Keratinocyte (primary cell): ENCODE data around the gene HAAO. TPM values are rescaled to one million over a fixed set of nuclear protein-coding genes. Genes with fewer than 3 reads are reported as not detected.

ENCODE experiments used
- DNase-seq: peaks from one replicate; pipeline ENCODE4 v3.0.0-alpha.2; 2011; ENCODE audit warnings: low read depth, missing footprints, low spot score
- FAIRE-seq: peaks from 2 replicates; lab custom pipeline; 2011; peaks lifted over from hg19 to GRCh38; lab: Jason Lieb, UNC
- H2AFZ ChIP-seq: 2 replicates; pipeline ENCODE4 v1.6.0; 2012; ENCODE audit warnings: low read length, control low read depth, inconsistent platforms; ENCODE audit not compliant: control insufficient read depth
- H3K27ac ChIP-seq: 2 replicates; pipeline ENCODE4 v1.5.1; 2011; ENCODE audit warnings: low read length; ENCODE audit not compliant: control insufficient read depth, insufficient read depth
- H3K27me3 ChIP-seq: 3 replicates; pipeline ENCODE4 v1.6.0; 2011; ENCODE audit warnings: low read length; ENCODE audit not compliant: control insufficient read depth, insufficient read depth; ENCODE audit errors: extremely low read depth
- H3K36me3 ChIP-seq, 2 experiments: 2 replicates in 1 of 2; 3 replicates in 1 of 2; pipeline ENCODE4 v1.5.1; 2011; ENCODE audit warnings: low read length in 2 of 2, mild to moderate bottlenecking in 1 of 2; ENCODE audit not compliant: control insufficient read depth in 2 of 2, insufficient read depth in 2 of 2; ENCODE audit errors: extremely low read depth in 1 of 2
- H3K4me1 ChIP-seq: 3 replicates; pipeline ENCODE4 v1.5.1; 2011; ENCODE audit warnings: low read length; ENCODE audit not compliant: control insufficient read depth, insufficient read depth; ENCODE audit errors: extremely low read depth
- H3K4me2 ChIP-seq: 3 replicates; pipeline ENCODE4 v1.6.0; 2011; ENCODE audit warnings: low read depth, low read length; ENCODE audit not compliant: control insufficient read depth, insufficient read depth; ENCODE audit errors: extremely low read depth
- H3K4me3 ChIP-seq, 3 experiments: fragments of 200-600 bp in 1 of 3; sonication (generic) in 1 of 3; 2 replicates in 2 of 3; 3 replicates in 1 of 3; pipeline ENCODE4 v1.5.1; 2011 to 2016; ENCODE audit warnings: low read length in 3 of 3, mild to moderate bottlenecking in 3 of 3, control low read depth in 2 of 3, inconsistent platforms in 1 of 3, low read depth in 1 of 3, mixed read lengths in 1 of 3, mixed run types in 1 of 3, moderate library complexity in 1 of 3; ENCODE audit not compliant: control insufficient read depth in 2 of 3, insufficient read depth in 2 of 3; ENCODE audit errors: extremely low read depth in 1 of 3
- H3K79me2 ChIP-seq: 2 replicates; pipeline ENCODE4 v1.6.0; 2012; ENCODE audit warnings: low read length; ENCODE audit not compliant: control insufficient read depth, insufficient read depth
- H3K9ac ChIP-seq: 3 replicates; pipeline ENCODE4 v1.6.0; 2011; ENCODE audit warnings: low read length; ENCODE audit not compliant: control insufficient read depth, insufficient read depth; ENCODE audit errors: extremely low read depth
- H3K9me1 ChIP-seq: 3 replicates; pipeline ENCODE4 v1.6.0; 2011; ENCODE audit warnings: low read length; ENCODE audit not compliant: control insufficient read depth, insufficient read depth; ENCODE audit errors: extremely low read depth
- H3K9me3 ChIP-seq: 2 replicates; pipeline ENCODE4 v1.5.1; 2012; ENCODE audit warnings: low read depth, low read length; ENCODE audit not compliant: control insufficient read depth
- H4K20me1 ChIP-seq: 3 replicates; pipeline ENCODE4 v1.6.0; 2011; ENCODE audit warnings: low read length; ENCODE audit not compliant: control insufficient read depth, insufficient read depth; ENCODE audit errors: extremely low read depth
- EZH2 ChIP-seq: IDR thresholded peaks from one replicate; pipeline ENCODE4 v1.6.1; 2012; ENCODE audit warnings: inconsistent platforms, mild to moderate bottlenecking, low read length, moderate library complexity
- dilution Hi-C: fragments of 300-500 bp; cut with MboI; formaldehyde crosslinking; loops from one replicate; pipeline ENCODE4 v1.7.0; 2020; ENCODE audit warnings: low sequenced_read_pairs; ENCODE audit not compliant: extremely low pct_ligation_motif_present
- polyA plus RNA-seq, 5 experiments: library from polyadenylated mRNA; depleted of rRNA in 3 of 5; stranded (reverse) in 3 of 5; stranded (forward) in 1 of 5; unstranded in 1 of 5; fragments of >200 nt; gene quantifications; 1 replicate in 1 of 5; 2 replicates in 3 of 5; 3 replicates in 1 of 5; pipeline versions ENCODE4 v1.2.1 to v1.2.3, GENCODE V29; 2011 to 2012; ENCODE audit warnings: missing spikeins in 2 of 5, low read depth in 1 of 5, low replicate concordance in 1 of 5
- TF ChIP-seq, protein P1 (sequence below), 3 experiments: IDR thresholded peaks in 1 of 3; conservative IDR thresholded peaks in 1 of 3; optimal IDR thresholded peaks in 1 of 3; 2 replicates in 2 of 3; 3 replicates in 1 of 3; pipeline versions ENCODE3 to v1.5.1; 2011; ENCODE audit warnings: low read length in 3 of 3, mild to moderate bottlenecking in 3 of 3, moderate library complexity in 2 of 3, control low read depth in 1 of 3, inconsistent platforms in 1 of 3; ENCODE audit not compliant: insufficient read depth in 2 of 3; ENCODE audit errors: extremely low read depth in 1 of 3

The HAAO gene
- polyA plus RNA-seq, 1 donor (not counting 4 experiments of a cell fraction or from before 2014, with no cell fraction given), result 0.08 TPM

DNA sequence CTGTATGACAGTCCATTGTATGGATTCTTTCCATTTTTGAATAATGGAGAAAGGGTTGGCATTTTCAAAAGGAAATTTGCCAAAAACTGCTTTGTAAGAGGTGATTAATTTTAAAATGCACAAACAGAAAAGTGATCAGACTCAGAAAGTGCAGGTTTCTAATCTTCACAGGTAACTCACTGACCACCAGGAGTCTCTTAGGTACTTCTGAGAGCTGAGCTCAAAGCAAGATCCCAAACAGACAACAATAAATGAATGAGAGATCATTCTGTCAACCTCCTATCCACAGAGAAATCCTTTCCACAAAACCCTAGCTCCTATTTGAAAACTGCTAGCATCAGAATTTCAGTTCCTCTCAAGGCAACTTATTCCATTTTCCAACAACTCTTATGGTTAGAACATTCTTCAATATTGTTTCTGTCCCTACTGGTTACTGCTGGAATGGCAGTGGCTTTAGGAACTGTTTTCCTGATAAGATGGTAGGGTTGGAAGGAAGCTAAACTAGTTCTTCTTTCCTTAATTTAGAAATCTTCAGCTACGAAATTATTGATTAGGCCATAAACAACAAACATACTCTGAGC, 20.6 kb upstream of the HAAO start:
- H3K4me3 ChIP-seq, result no peak overlapping the region
- H3K9me1 ChIP-seq, result no peaks in the 10 kb centered on the region
- H3K4me2 ChIP-seq, result no peak overlapping the region
- no peaks in the 10 kb centered on the region for H3K36me3 ChIP-seq
- dilution Hi-C loops, result no loop called here
- H3K9ac ChIP-seq, result no peak overlapping the region
- H3K4me1 ChIP-seq, result peaks cover 15% of the 10 kb centered on the region
- DNase-seq, result no peak
- no peaks in the 10 kb centered on the region for H3K27me3 ChIP-seq
- no peaks in the 10 kb centered on the region for H3K9me3 ChIP-seq
- no peaks in the 10 kb centered on the region for H3K79me2 ChIP-seq
- H3K27ac ChIP-seq, result no peak overlapping the region
- peak overlapping the region; percentile 37 for H2AFZ ChIP-seq
- FAIRE-seq, result peak; percentile 67
- TF ChIP-seq, protein P1, sequence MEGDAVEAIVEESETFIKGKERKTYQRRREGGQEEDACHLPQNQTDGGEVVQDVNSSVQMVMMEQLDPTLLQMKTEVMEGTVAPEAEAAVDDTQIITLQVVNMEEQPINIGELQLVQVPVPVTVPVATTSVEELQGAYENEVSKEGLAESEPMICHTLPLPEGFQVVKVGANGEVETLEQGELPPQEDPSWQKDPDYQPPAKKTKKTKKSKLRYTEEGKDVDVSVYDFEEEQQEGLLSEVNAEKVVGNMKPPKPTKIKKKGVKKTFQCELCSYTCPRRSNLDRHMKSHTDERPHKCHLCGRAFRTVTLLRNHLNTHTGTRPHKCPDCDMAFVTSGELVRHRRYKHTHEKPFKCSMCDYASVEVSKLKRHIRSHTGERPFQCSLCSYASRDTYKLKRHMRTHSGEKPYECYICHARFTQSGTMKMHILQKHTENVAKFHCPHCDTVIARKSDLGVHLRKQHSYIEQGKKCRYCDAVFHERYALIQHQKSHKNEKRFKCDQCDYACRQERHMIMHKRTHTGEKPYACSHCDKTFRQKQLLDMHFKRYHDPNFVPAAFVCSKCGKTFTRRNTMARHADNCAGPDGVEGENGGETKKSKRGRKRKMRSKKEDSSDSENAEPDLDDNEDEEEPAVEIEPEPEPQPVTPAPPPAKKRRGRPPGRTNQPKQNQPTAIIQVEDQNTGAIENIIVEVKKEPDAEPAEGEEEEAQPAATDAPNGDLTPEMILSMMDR (optimal IDR thresholded peaks at IDR 0.05 in 1 of 3, IDR thresholded peaks at IDR 0.05 in 1 of 3, conservative IDR thresholded peaks at IDR 0.05 in 1 of 3; ENCODE audit: extremely low read depth in 1 of 3, insufficient read depth in 2 of 3, low read length in 3 of 3), result peak in 2 of 3 experiments; percentile 65 to 75
- no peak for TF ChIP-seq EZH2
- H4K20me1 ChIP-seq, result no peaks in the 10 kb centered on the region

DNA sequence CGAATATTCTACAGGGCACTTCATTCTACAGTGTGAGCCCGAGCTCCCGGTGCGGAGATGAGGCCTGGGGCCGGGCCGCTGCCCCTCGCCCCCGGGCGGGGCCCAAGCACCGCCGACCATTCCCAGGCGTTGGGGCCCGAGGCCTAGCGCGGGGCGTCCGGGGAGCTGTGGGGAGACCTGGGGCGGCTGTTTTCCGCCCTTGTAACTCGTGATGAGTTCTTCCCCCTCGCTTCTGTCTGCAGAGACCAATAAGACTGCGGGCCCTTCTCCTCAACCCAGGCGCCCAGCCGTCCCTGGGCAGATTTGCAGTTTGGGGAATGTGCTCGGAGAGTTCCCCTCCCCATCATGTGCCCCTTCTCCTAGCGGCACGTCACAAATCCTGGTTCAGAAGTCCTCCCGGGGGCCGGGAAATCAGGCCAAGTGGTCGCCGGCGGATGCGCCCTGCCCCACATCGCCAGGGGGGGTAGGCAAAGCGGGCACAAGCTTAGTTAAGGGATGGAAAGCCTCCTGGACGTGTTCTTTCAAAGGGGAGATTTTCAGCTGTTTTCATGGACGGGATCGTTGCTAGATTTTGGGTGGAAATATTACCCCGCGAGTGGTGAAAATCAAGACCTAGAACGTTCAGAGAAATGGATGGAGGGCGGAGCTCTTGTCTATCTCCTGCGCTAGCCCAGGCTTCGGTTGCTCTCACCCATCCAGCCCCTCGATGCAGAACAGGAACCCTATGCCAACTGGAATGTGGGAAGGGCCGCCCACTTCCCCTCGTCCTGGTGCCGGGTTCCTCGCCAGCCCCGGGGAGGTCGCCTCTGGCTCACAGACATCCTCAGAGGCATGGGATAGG, 18.8 kb upstream of the HAAO start:
- Histone ChIP-seq H3K4me2 (peak overlapping the region; percentile 92), H3K27ac (peak overlapping the region; percentile 91), H3K9me3 (no peaks in the 10 kb centered on the region), H3K4me3 (peak overlapping the region; percentile 31 to 77 (median 70)), H3K9me1 (no peaks in the 10 kb centered on the region), H3K9ac (peak overlapping the region; percentile 93), H3K36me3 (no peaks in the 10 kb centered on the region), H4K20me1 (no peaks in the 10 kb centered on the region), H3K79me2 (no peaks in the 10 kb centered on the region), H3K4me1 (peaks cover 15% of the 10 kb centered on the region), H2AFZ (peak overlapping the region; percentile 90), H3K27me3 (no peaks in the 10 kb centered on the region)
- no peak for DNase-seq
- TF ChIP-seq, protein P1 (optimal IDR thresholded peaks at IDR 0.05 in 1 of 3, IDR thresholded peaks at IDR 0.05 in 1 of 3, conservative IDR thresholded peaks at IDR 0.05 in 1 of 3; ENCODE audit: extremely low read depth in 1 of 3, insufficient read depth in 2 of 3, low read length in 3 of 3), result no peak
- TF ChIP-seq EZH2, result no peak
- dilution Hi-C loops, result no loop called here
- no peak for FAIRE-seq
